ENCODE measurements around the gene SNRNP200. TPM values are rescaled to one million over a fixed set of nuclear protein-coding genes. Genes with fewer than 3 reads are reported as not detected.

Gene SNRNP200
- 100 to 1,000 TPM; 187 to 206 (median 203) TPM for polyA plus RNA-seq (ENCODE audit: insufficient read length in 3 of 3)
- long read RNA-seq, donor 1, full-length matches to known transcripts: 3 of 79 reads
- long read RNA-seq, donor 1, partial matches to known transcripts: 76 of 79 reads
- long read RNA-seq, donor 1, other reads (novel, unspliced or antisense): 0 of 79 reads
- long read RNA-seq, donor 2, full-length matches to known transcripts: 7 of 144 reads
- long read RNA-seq, donor 2, partial matches to known transcripts: 137 of 144 reads
- long read RNA-seq, donor 2, other reads (novel, unspliced or antisense): 0 of 144 reads
- long read RNA-seq, donor 3, full-length matches to known transcripts: 6 of 110 reads
- long read RNA-seq, donor 3, partial matches to known transcripts: 104 of 110 reads
- long read RNA-seq, donor 3, other reads (novel, unspliced or antisense): 0 of 110 reads
- long read RNA-seq, donor 4, full-length matches to known transcripts: 4 of 96 reads
- long read RNA-seq, donor 4, partial matches to known transcripts: 85 of 96 reads
- long read RNA-seq, donor 4, other reads (novel, unspliced or antisense): 7 of 96 reads
- long read RNA-seq, donor 5, full-length matches to known transcripts: 5 of 42 reads
- long read RNA-seq, donor 5, partial matches to known transcripts: 37 of 42 reads
- long read RNA-seq, donor 5, other reads (novel, unspliced or antisense): 0 of 42 reads
- long read RNA-seq, donor 6, full-length matches to known transcripts: 3 of 145 reads
- long read RNA-seq, donor 6, partial matches to known transcripts: 137 of 145 reads
- long read RNA-seq, donor 6, other reads (novel, unspliced or antisense): 5 of 145 reads
- long read RNA-seq, donor 7, full-length matches to known transcripts: 11 of 108 reads
- long read RNA-seq, donor 7, partial matches to known transcripts: 97 of 108 reads
- long read RNA-seq, donor 7, other reads (novel, unspliced or antisense): 0 of 108 reads
- long read RNA-seq, donor 8, full-length matches to known transcripts: 2 of 34 reads
- long read RNA-seq, donor 8, partial matches to known transcripts: 32 of 34 reads
- long read RNA-seq, donor 8, other reads (novel, unspliced or antisense): 0 of 34 reads
- long read RNA-seq, donor 9, full-length matches to known transcripts: 6 of 154 reads
- long read RNA-seq, donor 9, partial matches to known transcripts: 148 of 154 reads
- long read RNA-seq, donor 9, other reads (novel, unspliced or antisense): 0 of 154 reads
- long read RNA-seq, donor 10, partial matches to known transcripts: 173 of 177 reads
- long read RNA-seq, donor 10, other reads (novel, unspliced or antisense): 0 of 177 reads
- long read RNA-seq, donor 11, full-length matches to known transcripts: 3 of 64 reads
- long read RNA-seq, donor 11, partial matches to known transcripts: 61 of 64 reads
- long read RNA-seq, donor 11, other reads (novel, unspliced or antisense): 0 of 64 reads
- long read RNA-seq, donor 12, full-length matches to known transcripts: 12 of 227 reads
- long read RNA-seq, donor 12, partial matches to known transcripts: 210 of 227 reads
- long read RNA-seq, donor 12, other reads (novel, unspliced or antisense): 5 of 227 reads
- long read RNA-seq, donor 13, full-length matches to known transcripts: 2 of 100 reads
- long read RNA-seq, donor 13, partial matches to known transcripts: 98 of 100 reads
- long read RNA-seq, donor 13, other reads (novel, unspliced or antisense): 0 of 100 reads
- long read RNA-seq, donor 14: 0 reads
- long read RNA-seq, donor 15, full-length matches to known transcripts: 10 of 210 reads
- long read RNA-seq, donor 15, partial matches to known transcripts: 200 of 210 reads
- long read RNA-seq, donor 15, other reads (novel, unspliced or antisense): 0 of 210 reads
- long read RNA-seq, donor 16, partial matches to known transcripts: 133 of 144 reads
- long read RNA-seq, donor 16, other reads (novel, unspliced or antisense): 5 of 144 reads

DNA sequence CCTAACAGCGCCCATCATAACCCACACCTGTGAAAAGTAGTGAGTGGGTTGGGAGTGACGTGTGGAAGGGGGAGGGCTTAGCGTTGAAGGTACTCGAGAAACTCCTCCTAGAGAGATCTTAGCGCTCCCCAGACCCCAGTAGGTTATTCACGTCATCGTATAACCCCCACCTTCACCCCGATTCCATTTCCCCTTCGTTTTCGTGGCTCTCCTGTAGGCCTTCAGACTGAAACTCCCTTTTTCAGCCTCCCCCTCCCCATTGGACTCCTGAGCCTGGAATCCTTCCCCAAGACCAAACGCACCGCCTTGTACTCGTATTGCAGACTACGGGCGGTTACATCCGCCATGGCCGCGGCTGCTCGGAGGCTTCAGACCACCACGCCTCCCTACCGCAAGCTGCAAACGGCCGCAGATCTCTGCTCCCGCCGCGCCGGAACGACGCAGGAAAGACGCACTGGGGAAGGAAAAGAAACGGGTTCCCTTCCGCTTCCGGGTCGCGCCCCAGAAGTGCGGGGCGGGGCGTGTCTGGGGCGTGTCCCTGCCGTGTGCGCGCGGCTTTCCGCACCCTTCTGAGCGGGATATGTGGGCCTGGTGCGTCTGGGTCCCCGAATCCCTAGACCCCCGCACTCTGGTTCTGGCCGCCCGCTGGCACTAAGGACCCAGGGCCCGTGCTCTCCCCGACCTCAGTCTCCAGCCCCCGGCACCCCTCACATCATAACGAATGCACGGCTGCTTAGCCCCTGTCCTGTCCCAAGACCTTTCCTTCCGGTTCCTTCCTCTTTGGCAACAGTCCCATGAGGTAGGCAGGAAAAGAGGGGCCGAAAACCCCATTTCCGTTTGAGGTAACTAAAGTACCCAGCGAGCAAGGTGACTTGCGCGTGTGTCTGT lies at the start of gene SNRNP200:
Gene SNRNP200, minus strand, starts transcription at position 456 of the 888 bp plus-strand sequence. Its CDS starts 109 bp downstream, at position 347.
- DNase-seq: peak; percentile 86

DNA sequence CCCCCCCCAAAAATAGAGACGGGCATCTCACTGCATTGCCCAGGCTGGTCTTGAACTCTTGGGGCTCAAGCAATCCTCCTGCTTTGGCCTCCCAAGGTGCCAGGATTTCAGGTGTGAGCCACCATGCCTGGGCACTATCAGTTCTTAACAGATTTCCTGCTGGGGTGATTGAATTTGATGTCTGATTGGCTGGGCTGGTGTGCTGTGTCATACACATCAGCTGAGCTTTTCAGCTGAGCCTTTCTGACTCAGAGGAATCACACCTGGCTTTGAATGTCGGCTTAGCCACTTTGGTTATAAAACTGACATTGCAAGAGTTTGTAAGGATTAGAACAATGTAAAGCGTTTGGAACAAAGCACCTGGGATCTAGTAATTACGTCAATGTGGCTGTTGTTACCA lies 49.1 kb upstream of the SNRNP200 start:
- DNase-seq: no peak

DNA sequence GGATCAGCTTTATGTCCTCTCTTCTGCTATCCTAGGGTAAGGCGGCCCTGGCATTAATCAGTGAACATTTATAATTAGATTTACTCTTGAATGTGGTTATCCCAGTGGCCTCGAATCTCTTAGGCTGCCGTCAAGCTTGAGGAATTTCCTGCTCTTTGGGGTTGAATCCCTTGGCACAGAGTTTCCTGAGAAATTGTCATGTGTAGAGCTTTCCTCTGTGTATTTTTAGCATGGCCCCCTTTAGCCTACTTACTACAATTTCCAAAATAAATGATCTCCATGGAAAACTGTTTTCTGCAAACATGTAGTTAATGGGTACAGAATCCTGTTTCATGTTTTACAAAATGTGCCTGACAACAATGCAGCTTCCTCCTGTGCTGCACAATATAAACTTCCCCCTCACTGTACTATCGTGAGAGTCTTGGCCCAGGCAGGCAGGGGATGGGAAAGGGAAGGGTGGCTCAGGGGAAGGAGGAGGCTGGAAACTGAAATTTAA lies 48.3 kb upstream of the SNRNP200 start:
- no peak for DNase-seq

DNA sequence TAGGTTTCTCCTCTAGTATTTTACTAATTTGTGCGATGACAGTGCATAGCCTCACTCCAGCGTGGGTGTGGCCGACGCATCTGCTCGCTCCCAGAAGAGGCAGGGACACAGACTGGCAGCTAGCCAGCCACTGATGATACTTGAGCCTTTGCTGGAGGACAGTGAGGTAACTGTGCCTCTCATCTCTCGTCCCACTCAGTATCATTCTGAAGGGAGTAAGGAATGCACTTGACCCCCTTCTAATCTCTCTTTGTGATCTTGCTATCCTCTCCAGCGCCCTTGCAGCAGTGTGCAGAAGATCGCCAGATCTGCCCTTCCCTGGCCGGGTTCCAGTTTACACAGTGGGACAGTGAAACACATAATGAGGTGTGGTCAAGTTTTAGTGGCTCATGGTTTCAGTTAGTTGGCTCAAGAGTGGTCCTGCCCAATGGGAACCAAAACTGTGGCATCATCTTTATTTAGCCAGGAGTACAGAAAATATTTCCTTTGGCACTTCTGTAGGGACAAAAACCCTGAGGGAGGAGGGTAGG lies 47.8 kb upstream of the SNRNP200 start:
- no peak for DNase-seq

DNA sequence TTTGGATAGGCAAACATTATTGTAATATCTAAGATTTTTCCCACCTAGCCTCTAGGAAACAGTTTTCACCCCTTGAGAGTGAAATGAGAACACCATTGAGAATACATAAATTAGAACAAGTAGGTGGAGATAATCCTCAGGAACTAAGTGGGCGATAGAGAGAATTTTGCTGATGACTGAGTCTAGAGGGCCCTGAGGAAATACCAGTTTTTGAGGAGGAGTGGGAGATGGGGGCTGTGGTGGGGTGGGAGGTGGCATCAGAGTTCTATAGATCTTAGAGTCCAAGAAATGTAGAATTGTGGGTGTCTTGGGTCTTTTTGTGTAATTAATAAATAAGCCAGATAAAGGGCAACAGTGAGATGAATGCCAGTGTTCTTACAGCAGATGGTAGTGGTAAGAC lies 42.0 kb upstream of the SNRNP200 start:
- DNase-seq: no peak

DNA sequence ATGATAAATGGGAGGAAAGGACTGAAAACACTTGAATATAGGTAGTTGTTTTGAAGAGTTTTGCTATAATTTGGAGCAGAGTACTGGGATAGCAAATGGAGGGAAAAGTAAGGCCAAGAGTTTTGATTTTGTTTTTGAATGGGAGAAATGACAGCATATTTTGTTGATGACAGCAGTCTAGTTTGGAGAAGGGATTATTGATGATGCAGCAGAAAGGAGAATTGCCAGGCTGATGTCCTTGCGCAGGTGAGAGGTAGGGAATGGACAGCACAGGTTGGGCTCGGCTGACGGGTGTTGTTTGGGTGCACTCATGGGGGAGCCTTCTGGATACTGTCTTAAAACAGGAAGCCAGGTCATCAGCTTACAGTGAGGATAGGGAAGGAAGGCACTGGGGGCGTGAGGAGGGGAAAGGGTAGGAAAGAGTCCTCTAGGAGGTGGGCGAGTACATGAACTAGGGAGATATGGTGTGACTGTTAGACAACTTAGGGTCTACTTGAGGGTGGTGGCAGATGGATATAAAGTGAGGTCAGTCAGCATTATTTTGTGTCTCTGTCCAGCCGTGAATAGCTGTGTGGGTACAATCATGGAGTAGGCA lies 40.6 kb upstream of the SNRNP200 start:
- DNase-seq: no peak

DNA sequence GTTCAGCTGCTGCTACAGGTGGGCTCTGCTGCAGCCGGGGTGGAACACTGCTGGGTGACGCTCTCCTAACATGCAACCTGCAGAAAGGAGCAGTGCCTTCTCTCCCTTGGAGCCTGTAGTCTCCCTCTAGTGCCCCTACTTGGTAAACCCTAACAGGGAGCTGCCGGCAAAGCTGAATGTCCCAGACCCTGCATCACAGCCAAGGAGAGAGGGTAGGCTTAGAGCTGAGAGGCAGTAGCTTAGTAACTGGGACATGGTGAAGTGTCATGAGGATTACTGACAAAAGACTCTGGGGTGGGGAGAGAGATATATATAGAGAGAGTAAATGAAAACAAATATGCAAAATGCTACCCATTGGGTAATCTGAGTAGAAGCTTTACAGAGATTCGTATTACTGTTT lies 40.1 kb upstream of the SNRNP200 start:
- no peak for DNase-seq

DNA sequence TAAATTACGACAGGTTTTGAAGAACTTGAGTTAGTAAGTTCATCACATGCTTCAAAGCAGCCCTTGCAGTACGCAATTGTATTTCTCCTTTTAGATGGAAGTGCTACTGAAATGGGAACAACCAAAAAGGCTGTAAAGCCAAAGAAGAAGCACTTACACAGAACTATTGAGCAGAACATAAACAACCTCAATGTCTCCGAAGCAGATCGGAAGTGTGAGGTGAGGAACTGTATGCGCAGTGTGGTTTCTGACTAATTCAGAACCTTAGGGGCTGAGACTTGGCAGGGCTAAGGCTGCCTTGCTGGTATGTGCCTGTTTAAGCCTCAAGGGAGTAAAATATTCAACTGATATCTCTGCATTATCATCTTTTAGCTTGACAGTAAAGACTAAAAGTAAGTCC lies 38.7 kb upstream of the SNRNP200 start:
- no peak for DNase-seq

DNA sequence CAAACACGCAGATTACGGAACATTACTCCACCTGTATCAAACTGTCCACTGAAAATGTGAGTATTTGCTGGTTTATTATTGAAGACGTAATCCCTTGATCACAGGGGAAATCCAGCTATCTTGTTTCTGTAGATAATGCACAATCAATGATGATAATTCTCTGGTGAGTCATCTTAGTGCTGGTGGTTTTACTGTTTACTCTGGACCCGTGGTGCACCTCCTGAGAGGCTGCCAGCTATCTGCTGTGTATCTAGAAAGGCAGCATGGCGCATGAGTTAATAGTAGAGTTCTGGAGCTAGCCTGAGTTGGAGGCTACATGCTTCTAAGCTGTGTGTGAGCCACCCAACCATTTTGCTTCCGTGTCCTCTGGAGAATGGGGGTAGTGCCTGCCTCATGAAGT lies 36.7 kb upstream of the SNRNP200 start:
- no peak for DNase-seq

DNA sequence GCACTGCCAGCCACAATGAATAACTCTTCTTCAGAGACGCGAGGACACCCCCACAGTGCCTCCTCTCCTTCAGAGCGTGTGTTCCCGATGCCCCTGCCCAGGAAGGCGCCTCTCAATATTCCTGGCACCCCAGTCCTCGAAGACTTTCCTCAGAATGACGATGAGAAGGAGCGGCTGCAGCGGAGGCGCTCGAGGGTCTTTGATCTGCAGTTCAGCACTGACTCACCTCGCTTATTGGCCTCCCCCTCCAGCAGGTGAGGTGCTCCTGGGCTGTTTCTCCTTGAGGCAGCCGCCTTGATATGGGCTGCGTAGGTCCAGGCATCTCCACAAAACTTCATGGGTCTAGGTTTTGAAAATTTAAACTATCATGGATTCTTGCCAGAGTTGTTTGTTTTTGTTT lies 36.3 kb upstream of the SNRNP200 start:
- no peak for DNase-seq

DNA sequence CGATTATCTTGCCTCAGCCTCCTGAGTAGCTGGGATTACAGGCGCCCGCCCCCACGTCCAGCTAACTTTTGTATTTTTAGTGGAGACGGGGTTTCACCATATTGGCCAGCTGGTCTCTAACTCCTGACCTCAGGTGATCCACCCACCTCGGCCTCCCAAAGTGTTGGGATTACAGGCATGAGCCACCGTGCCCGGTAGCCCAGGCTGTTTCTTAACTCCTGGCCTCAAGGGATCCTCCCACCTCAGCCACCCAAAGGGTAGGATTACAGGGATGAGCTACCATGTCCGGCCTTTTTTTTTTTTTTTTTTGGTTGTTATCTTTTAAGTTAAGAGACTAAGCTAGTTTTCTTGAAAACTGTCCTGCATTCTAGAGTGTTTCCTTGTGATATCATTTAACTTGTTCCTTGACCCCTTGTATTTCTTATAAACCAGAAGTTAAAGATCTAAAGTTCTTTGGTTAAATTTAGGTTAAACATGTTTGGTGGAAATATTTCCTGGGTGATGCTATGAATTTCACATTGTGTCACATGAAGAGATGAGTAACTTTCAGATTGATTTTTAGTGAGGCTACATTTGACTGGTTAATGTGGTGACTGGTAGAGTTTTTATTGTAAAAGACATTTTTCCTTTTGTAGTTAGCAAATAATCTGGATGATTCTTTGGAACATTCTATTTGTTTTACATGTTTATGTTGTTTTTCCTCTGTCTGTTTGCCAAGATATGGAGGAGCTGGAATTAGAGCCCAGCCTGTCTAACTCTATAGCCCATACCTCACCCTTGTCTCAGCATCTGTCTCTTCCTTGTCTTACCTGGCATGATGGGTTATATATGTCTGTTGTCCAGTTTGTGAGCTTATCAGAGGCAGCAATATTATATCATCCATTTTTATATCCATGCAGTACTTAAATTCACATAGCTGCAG lies 35.4 kb upstream of the SNRNP200 start:
- no peak for DNase-seq

DNA sequence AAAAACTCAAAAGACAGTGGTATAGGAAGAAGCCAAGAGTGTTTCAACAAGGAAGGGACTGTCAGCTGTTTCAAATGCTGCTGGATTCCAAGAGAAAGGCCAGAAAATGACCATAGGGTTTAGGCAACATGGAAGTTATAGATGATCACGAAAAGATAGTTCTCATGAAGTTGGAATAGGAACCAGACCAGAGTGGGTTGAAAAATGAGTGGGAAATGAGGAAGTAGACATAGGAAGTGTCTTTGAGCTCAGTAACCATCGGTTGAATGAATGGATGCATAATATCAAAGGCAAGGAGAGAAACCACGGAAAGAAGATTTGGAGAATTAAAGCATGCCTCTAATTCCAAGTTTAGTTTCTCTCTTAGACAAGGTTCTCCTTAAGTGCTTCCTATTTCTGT lies 31.5 kb upstream of the SNRNP200 start:
- DNase-seq: no peak

DNA sequence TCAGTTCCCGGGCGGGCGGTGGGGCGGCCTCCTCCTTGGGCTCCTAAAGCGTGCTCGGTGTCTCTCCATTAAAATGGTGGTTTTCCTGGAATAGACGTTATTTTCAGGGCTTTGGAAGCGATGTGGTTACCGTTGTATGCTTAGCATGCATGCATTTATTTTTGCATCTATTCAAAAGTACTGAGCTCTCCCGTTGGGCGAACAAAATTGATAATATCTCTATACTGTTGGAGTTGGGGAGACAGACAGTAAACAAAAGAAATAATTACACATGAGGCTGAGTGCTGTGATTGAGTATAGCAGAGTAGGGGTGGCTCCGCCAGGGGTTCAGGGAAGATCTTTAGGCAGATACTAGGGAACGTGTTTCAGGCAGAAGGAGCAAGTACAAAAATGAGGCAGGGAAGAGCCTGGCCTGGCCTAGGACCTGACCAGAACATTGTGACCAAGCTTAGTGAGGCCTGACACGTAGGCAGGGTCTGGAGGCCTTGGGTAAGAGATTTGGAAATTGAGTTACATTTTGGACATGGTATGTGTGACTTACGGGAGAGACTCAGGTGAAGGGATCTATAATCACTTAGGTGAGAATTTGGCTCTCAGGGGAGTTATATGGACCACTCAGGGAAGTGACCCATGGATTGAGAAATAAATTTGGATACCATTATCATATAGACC lies 30.9 kb upstream of the SNRNP200 start:
- DNase-seq: no peak

DNA sequence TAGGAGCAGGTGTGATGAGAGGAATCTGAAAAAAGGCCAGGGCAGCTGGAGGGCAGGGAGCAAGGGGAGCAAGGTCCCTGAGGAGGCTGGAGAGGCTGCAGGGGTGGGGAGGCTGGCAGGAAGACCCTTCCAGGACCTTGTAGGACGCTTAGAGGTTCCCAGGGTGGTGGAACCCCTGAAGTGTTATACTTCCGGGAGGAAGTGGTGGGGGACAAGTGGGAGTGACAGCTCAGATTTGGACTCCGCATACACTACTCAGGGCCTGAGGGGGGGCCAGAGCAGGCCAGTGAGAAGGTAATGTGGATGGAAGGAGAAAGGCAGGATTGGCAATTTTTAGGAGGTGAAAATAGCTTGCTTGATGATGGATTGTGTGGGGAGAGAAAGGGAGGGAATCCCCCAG lies 28.4 kb upstream of the SNRNP200 start:
- no peak for DNase-seq

DNA sequence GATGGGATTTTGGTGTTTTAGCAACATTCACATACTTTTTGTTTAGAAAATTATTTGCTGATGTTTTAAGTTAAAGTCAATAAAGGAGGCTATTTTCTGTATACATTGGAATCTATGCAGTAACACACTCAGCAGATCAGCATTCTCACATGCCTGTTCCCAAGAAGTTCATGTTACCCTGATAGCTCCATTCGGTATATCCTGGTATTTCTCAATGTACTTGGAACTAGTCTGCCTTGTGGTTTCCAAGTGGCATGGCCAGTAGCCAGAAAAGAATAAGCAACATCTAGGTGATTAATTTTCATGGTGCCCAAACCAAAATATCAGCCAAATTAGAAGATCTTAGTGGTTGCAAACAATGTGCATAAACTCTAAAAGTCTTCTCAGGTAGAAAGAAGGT lies 25.1 kb upstream of the SNRNP200 start:
- DNase-seq: no peak

DNA sequence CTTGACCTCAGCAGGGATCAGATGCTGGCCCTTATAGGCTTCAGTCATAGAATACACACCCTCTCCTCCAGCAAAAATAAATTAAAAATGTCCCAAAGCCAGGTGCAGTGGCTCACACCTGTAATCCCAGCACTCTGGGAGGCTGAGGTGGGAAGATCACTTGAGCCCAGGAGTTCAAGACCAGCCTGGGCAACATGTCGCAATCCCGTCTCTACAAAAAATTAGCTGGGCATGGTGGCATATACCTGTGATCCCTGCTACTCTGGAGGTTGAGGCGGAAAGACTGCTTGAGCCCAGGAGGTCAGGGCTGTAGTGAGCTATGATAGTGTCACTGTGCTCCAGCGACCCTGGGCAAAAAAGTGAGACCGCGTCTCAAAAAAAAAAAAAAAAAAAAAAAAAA lies 24.5 kb upstream of the SNRNP200 start:
- no peak for DNase-seq

DNA sequence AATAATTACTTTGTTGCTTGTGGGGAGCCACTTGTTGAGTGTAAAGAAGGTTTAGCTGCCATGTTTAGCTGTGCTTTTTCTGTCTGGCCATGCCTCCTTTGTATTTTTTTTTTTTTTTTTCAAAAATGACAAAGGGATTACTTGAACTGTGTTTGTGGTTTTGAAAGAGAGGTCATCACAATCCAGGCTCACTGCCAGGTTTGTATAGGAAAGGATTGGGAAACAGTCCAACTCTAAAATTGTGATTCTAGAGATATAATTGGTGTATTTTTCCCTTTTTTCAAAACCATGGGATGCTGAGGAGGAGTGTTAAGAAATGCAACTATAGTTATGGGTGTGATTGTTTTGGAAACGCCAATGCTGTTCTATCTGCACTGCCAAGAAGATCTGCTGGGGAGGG lies 24.1 kb upstream of the SNRNP200 start:
- DNase-seq: no peak
